ENCODE data around the gene TFAP2E.

DNA sequence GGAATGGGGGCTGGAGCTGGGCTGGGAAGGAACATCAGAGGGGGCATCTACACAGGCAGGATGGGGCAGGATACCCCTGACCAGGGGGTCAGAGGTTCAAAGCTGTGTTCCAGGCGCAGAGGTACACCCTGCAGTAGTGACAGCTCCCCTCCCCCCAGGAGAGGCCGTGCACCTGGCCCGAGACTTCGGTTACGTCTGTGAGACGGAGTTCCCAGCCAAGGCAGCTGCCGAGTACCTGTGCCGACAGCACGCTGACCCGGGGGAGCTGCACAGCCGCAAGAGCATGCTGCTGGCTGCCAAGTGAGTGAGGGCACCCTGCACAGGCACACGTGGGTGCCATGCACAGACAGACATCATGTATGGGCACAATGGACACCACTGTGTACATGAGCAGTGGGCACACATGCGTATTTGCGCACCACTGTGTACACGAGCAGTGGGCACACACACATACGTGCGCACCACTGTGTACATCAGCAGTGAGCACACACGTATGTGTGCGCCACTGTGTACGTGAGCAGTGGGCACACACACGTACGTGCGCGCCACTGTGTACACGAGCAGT, 17.4 kb downstream of the TFAP2E start:
- TF ChIP-seq, protein P1, sequence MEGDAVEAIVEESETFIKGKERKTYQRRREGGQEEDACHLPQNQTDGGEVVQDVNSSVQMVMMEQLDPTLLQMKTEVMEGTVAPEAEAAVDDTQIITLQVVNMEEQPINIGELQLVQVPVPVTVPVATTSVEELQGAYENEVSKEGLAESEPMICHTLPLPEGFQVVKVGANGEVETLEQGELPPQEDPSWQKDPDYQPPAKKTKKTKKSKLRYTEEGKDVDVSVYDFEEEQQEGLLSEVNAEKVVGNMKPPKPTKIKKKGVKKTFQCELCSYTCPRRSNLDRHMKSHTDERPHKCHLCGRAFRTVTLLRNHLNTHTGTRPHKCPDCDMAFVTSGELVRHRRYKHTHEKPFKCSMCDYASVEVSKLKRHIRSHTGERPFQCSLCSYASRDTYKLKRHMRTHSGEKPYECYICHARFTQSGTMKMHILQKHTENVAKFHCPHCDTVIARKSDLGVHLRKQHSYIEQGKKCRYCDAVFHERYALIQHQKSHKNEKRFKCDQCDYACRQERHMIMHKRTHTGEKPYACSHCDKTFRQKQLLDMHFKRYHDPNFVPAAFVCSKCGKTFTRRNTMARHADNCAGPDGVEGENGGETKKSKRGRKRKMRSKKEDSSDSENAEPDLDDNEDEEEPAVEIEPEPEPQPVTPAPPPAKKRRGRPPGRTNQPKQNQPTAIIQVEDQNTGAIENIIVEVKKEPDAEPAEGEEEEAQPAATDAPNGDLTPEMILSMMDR (IDR thresholded peaks at IDR 0.05; ENCODE audit: insufficient read depth, low read depth, low read length), result no peak
- no peak for TF ChIP-seq EZH2 (IDR thresholded peaks at IDR 0.05; ENCODE audit: insufficient read depth, low read length)
